HepG2 (cell line): Measurements from ENCODE around the gene SF3B6. TPM values are rescaled to one million over a fixed set of nuclear protein-coding genes. Genes with fewer than 3 reads are reported as not detected.

Source experiments
- ARID5B ChIP-seq: IDR thresholded peaks from 2 replicates; pipeline ENCODE4 v1.4.0; 2020; ENCODE audit warnings: mild to moderate bottlenecking, missing genetic modification reagents
- ATF7 ChIP-seq, 2 experiments: fragments of 450-650 bp in 1 of 2; sonication (generic) in 1 of 2; formaldehyde crosslinking in 1 of 2; IDR thresholded peaks; 2 replicates each; pipeline versions ENCODE4 v1.4.0 to v1.6.1; 2016 to 2020; ENCODE audit warnings: antibody characterized with exemption in 1 of 2, mild to moderate bottlenecking in 1 of 2, missing genetic modification reagents in 1 of 2
- CHCHD3 ChIP-seq: sonication (generic); formaldehyde crosslinking; IDR thresholded peaks from 2 replicates; pipeline ENCODE4 v1.8.0; 2022; ENCODE audit warnings: mild to moderate bottlenecking, missing genetic modification reagents, moderate library complexity
- DPF2 ChIP-seq: sonication (generic); formaldehyde crosslinking; IDR thresholded peaks from 2 replicates; pipeline ENCODE4 v1.4.0; 2020; ENCODE audit warnings: mild to moderate bottlenecking, low read depth, missing genetic modification reagents, borderline replicate concordance
- EEA1 ChIP-seq: sonication (generic); formaldehyde crosslinking; IDR thresholded peaks from 2 replicates; pipeline ENCODE4 v1.5.1; 2020; ENCODE audit warnings: mild to moderate bottlenecking, missing genetic modification reagents, borderline replicate concordance
- HMG20B ChIP-seq: conservative IDR thresholded peaks from 2 replicates; pipeline ENCODE4 v1.6.1; 2016; ENCODE audit warnings: missing genetic modification reagents, missing compliant biosample characterization
- HOXA5 ChIP-seq: sonication (generic); formaldehyde crosslinking; IDR thresholded peaks from 2 replicates; pipeline ENCODE4 v1.4.0; 2020; ENCODE audit warnings: missing genetic modification reagents
- KAT2B ChIP-seq: fragments of 150-350 bp; IDR thresholded peaks from 2 replicates; pipeline ENCODE4 v1.6.1; 2014; ENCODE audit warnings: low read depth, low read length, borderline replicate concordance
- LBX2 ChIP-seq: sonication (generic); formaldehyde crosslinking; IDR thresholded peaks from 2 replicates; pipeline ENCODE4 v1.5.0; 2020; ENCODE audit warnings: missing genetic modification reagents, mild to moderate bottlenecking, borderline replicate concordance
- MAFK ChIP-seq, 2 experiments: IDR thresholded peaks in 1 of 2; conservative IDR thresholded peaks in 1 of 2; 2 replicates each; pipeline ENCODE4 v1.6.1; 2011; ENCODE audit warnings: improper control_type of control experiment in 2 of 2, low read length in 2 of 2
- MBNL3 ChIP-seq: fragments of 250-450 bp; sonication (Bioruptor Pico); conservative IDR thresholded peaks from 2 replicates; pipeline ENCODE4 v1.8.0; 2022; ENCODE audit warnings: mild to moderate bottlenecking, inconsistent platforms
- PLRG1 ChIP-seq: fragments of 450-650 bp; conservative IDR thresholded peaks from 2 replicates; pipeline ENCODE4 v1.6.1; 2016
- PRMT3 ChIP-seq: sonication (generic); formaldehyde crosslinking; IDR thresholded peaks from 2 replicates; pipeline ENCODE4 v1.8.1; 2022; ENCODE audit warnings: low read depth, mild to moderate bottlenecking, moderate library complexity, missing genetic modification reagents, borderline replicate concordance
- SP2 ChIP-seq: sonication (generic); formaldehyde crosslinking; IDR thresholded peaks from 2 replicates; pipeline ENCODE4 v1.5.1; 2020; ENCODE audit warnings: mild to moderate bottlenecking, missing genetic modification reagents
- SRSF4 ChIP-seq: fragments of 200-400 bp; formaldehyde crosslinking; IDR thresholded peaks from one replicate; pipeline ENCODE4 v1.6.1; 2018; ENCODE audit warnings: mild to moderate bottlenecking, low read depth, low read length, moderate library complexity; ENCODE audit not compliant: poor library complexity, severe bottlenecking
- THAP8 ChIP-seq: sonication (generic); formaldehyde crosslinking; IDR thresholded peaks from 2 replicates; pipeline ENCODE4 v1.5.1; 2020; ENCODE audit warnings: missing genetic modification reagents, mild to moderate bottlenecking, borderline replicate concordance
- ZC3H4 ChIP-seq: sonication (generic); formaldehyde crosslinking; IDR thresholded peaks from 2 replicates; pipeline ENCODE4 v1.4.0; 2020; ENCODE audit warnings: missing genetic modification reagents, borderline replicate concordance
- ZNF124 ChIP-seq: sonication (generic); formaldehyde crosslinking; IDR thresholded peaks from 2 replicates; pipeline ENCODE4 v1.4.0; 2020; ENCODE audit warnings: missing genetic modification reagents
- ZNF282 ChIP-seq: fragments of 450-650 bp; IDR thresholded peaks from 2 replicates; pipeline ENCODE4 v1.6.1; 2018; ENCODE audit not compliant: partially characterized antibody
- ZNF557 ChIP-seq: sonication (generic); formaldehyde crosslinking; IDR thresholded peaks from 2 replicates; pipeline ENCODE4 v1.4.0; 2020; ENCODE audit warnings: missing genetic modification reagents
- ZNF614 ChIP-seq: IDR thresholded peaks from 2 replicates; pipeline ENCODE4 v1.6.1; 2018; ENCODE audit warnings: missing biosample characterization, missing genetic modification reagents, inconsistent platforms, borderline replicate concordance
- ZNF703 ChIP-seq: sonication (generic); formaldehyde crosslinking; IDR thresholded peaks from 2 replicates; pipeline ENCODE4 v1.5.1; 2020; ENCODE audit warnings: missing genetic modification reagents, mild to moderate bottlenecking, moderate library complexity, borderline replicate concordance
- ZSCAN20 ChIP-seq: sonication (generic); formaldehyde crosslinking; IDR thresholded peaks from 2 replicates; pipeline ENCODE4 v1.4.0; 2020; ENCODE audit warnings: missing genetic modification reagents, mild to moderate bottlenecking, borderline replicate concordance
- ZSCAN29 ChIP-seq: sonication (generic); formaldehyde crosslinking; conservative IDR thresholded peaks from 2 replicates; pipeline ENCODE4 v1.4.0; 2020; ENCODE audit warnings: mild to moderate bottlenecking, missing genetic modification reagents
- ZSCAN30 ChIP-seq: sonication (generic); formaldehyde crosslinking; IDR thresholded peaks from 2 replicates; pipeline ENCODE4 v1.5.0; 2020; ENCODE audit warnings: mild to moderate bottlenecking, missing genetic modification reagents
- polyA plus RNA-seq, 8 experiments: library from polyadenylated mRNA; depleted of rRNA in 3 of 8; stranded (reverse) in 7 of 8; unstranded in 1 of 8; fragments of >200 nt; fragmentation: Illumina TruSeq in 4 of 8; extraction: Trizol in 4 of 8; gene quantifications; 2 replicates each; pipeline versions ENCODE4 v1.2.1 to v1.2.3, GENCODE V29; 2011 to 2016; ENCODE audit warnings: low read depth in 4 of 8, missing spikeins in 1 of 8, mixed read lengths in 1 of 8; ENCODE audit not compliant: insufficient read depth in 1 of 8
- total RNA-seq, 5 experiments: library from RNA; depleted of rRNA; stranded (reverse); fragments of >200 nt; fragmentation: Illumina TruSeq; extraction: Trizol; gene quantifications; 2 replicates each; pipeline ENCODE4 v1.2.3, GENCODE V29; 2016; ENCODE audit warnings: low read depth in 1 of 5

SF3B6 gene
- total and polyA plus RNA-seq, 2 of the 13 experiments (the other 11 are each of a cell fraction or from before 2014, with no cell fraction given), result 177 to 182 TPM

GRCh38 chr2:24083567-24084385 is 7.7 kb upstream of the SF3B6 start (continued):
- TF ChIP-seq EEA1 (CRISPR knock-in tag) (no peak), CHCHD3 (CRISPR knock-in tag) (peak; percentile 91; the same call in 1 of the 2 replicates), ZC3H4 (0 out of 2 replicates have a peak, but pooled peaks have one; percentile 18), MAFK (conservative IDR thresholded peaks at IDR 0.05 in 1 of 2, IDR thresholded peaks at IDR 0.05 in 1 of 2; ENCODE audit: low read length in 2 of 2) (no peak), MBNL3 (no peak), LBX2 (no peak), KAT2B (no peak), DPF2 (CRISPR knock-in tag) (peak; percentile 18), PRMT3 (CRISPR knock-in tag) (no peak), ZNF557 (CRISPR knock-in tag) (peak; percentile 27), SRSF4 (no peak), ZNF614 (no peak; the same call in 1 of the 2 replicates), PLRG1 (no peak), THAP8 (CRISPR knock-in tag) (no peak), ZSCAN30 (0 out of 2 replicates have a peak, but pooled peaks have one; percentile 58), ZNF282 (no peak), HOXA5 (CRISPR knock-in tag) (no peak; the same call in 1 of the 2 replicates), ARID5B (CRISPR knock-in tag) (no peak; the same call in 1 of the 2 replicates), HMG20B (CRISPR knock-in tag) (peak; percentile 80; the same call in 1 of the 2 replicates), ATF7 (IDR thresholded peaks at IDR 0.05) (no peak), ATF7 (CRISPR knock-in tag; IDR thresholded peaks at IDR 0.05) (no peak), SP2 (CRISPR knock-in tag) (no peak), ZSCAN29 (CRISPR knock-in tag) (no peak), ZNF703 (CRISPR knock-in tag) (no peak; the same call in 1 of the 2 replicates), ZNF124 (CRISPR knock-in tag) (peak; percentile 53; the same call in 1 of the 2 replicates), ZSCAN20 (CRISPR knock-in tag) (no peak)
